Stomach (tissue), 9 donors: ENCODE data around the gene ACTN4. TPM values are rescaled to one million over a fixed set of nuclear protein-coding genes. Genes with fewer than 3 reads are reported as not detected.

Experiments
- DNase-seq, 2 donors: peaks; one replicate each; pipeline versions ENCODE4 v3.0.0 to v3.0.0-alpha.2; 2013 to 2019
- H3K27ac ChIP-seq, 5 donors: fragments of 200-600 bp in 4 of 5; sonication (generic) in 4 of 5; one replicate each; pipeline ENCODE4 v1.5.1; 2013 to 2019; ENCODE audit warnings: mild to moderate bottlenecking in 1 of 5, moderate library complexity in 1 of 5
- H3K27me3 ChIP-seq, 3 donors: fragments of 200-600 bp; sonication (generic); one replicate each; pipeline ENCODE4 v1.5.1; 2017 to 2019; ENCODE audit warnings: mixed run types in 1 of 3
- H3K36me3 ChIP-seq, 4 donors: fragments of 200-600 bp; sonication (generic); 1 replicate in 3 of 4; 2 replicates in 1 of 4; pipeline ENCODE4 v1.5.1; 2016 to 2019
- H3K4me1 ChIP-seq, 4 donors: fragments of 200-600 bp; sonication (generic); one replicate each; pipeline ENCODE4 v1.5.1; 2016 to 2019
- H3K4me3 ChIP-seq, 4 donors: fragments of 200-600 bp; sonication (generic) in 3 of 4; one replicate each; pipeline ENCODE4 v1.5.1; 2016 to 2019; ENCODE audit warnings: mild to moderate bottlenecking in 1 of 4
- H3K9me3 ChIP-seq, 4 donors: fragments of 200-600 bp; sonication (generic); one replicate each; pipeline ENCODE4 v1.5.1; 2016 to 2019
- EP300 ChIP-seq: sonication (generic); formaldehyde crosslinking; IDR thresholded peaks from one replicate; pipeline ENCODE4 v1.6.1; 2017; ENCODE audit warnings: antibody characterized with exemption
- POLR2A ChIP-seq, 4 donors: fragments of 450-650 bp; IDR thresholded peaks; one replicate each; pipeline ENCODE4 v1.6.1; 2016; ENCODE audit warnings: antibody characterized with exemption in 4 of 4, control low read depth in 2 of 4, mild to moderate bottlenecking in 1 of 4, moderate library complexity in 1 of 4
- POLR2AphosphoS5 ChIP-seq, 3 donors: sonication (generic); formaldehyde crosslinking; IDR thresholded peaks; one replicate each; pipeline ENCODE4 v1.6.1; 2016; ENCODE audit warnings: antibody characterized with exemption in 3 of 3
- WGBS, 5 donors: extraction: QIAGEN DNeasy Blood & Tissue Kit in 3 of 5; methylation state at CpG; one replicate each; pipeline versions ENCODE4 v1.1.5 to v1.1.7; 2013 to 2018; 5-methylcytosine and 5-hydroxymethylcytosine counted together
- intact Hi-C: fragments of 100-400 bp; cut with DNase I; formaldehyde crosslinking; loops from one replicate; pipeline ENCODE4 v1.15.1; 2023; ENCODE audit warnings: low total_unique reads
- polyA plus RNA-seq, 3 donors: library from polyadenylated mRNA; stranded (reverse); fragments of 200-250 nt; gene quantifications; one replicate each; pipeline ENCODE4 v1.2.3, GENCODE V29; 2013
- total RNA-seq, 5 donors: library from RNA; depleted of rRNA; stranded (reverse); fragments of >200 nt; gene quantifications; one replicate each; pipeline versions ENCODE4 v1.1.0 to v1.2.3, GENCODE V29; 2014 to 2016
- TF ChIP-seq, protein P1 (sequence below), 7 experiments: fragments of 450-650 bp in 4 of 7; fragments of 200-600 bp in 3 of 7; sonication (generic) in 3 of 7; IDR thresholded peaks; one replicate each; pipeline ENCODE4 v1.5.1; 2016 to 2019; ENCODE audit warnings: antibody characterized with exemption in 7 of 7, control low read depth in 2 of 7, mild to moderate bottlenecking in 1 of 7
- donor health status: healthy with polysubstance abuse.
- donor health status: Bipolar disorder and iron deficiency.
- donor health status: healthy.

Gene ACTN4
- total and polyA plus RNA-seq, 8 donors = 55.3 to 343 (median 261) TPM

DNA sequence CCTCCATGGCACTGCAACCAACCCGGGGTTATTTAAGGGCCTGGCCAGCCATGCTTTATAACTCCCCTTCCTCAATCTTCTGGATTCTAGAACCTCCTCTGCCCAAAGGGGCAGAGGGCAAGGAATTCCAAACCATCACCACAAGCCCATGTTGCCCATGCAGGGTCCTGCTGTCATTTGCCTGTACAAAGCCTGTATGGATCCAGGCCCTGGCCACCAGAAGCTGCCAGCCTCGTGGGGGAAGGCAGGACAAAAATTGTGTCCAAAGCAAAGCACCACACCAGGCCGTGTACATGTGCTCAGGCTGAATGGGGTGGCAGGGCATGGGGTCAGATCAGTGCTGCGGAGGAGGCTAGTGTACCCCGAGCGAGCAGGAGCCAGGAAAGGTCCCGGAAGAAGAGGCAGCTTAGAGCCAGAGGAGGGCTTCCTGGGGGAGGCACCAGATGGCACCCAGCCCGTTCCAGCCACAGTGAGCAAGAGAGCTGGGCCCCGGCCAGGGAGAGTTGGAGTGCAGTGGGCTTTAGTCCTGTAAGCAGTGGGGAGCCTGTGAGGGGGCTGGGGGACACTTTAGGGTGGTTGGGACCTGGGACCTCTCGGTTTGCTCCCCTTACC, 61.1 kb downstream of the ACTN4 start:
- Histone ChIP-seq H3K4me3 (no peak overlapping the region), H3K4me1 (peaks cover 68 to 98% (median 81%) of the 10 kb centered on the region in 4 donors), H3K27me3 (no peaks in the 10 kb centered on the region), H3K27ac (peak overlapping the region in 4 of 5 donors; percentile 72 to 88 (median 75)), H3K36me3 (peaks cover 85 to 100% (median 99%) of the 10 kb centered on the region in 4 donors), H3K9me3 (no peaks in the 10 kb centered on the region)
- no peak for TF ChIP-seq POLR2AphosphoS5 (IDR thresholded peaks at IDR 0.05)
- TF ChIP-seq EP300 = no peak
- TF ChIP-seq, protein P1, sequence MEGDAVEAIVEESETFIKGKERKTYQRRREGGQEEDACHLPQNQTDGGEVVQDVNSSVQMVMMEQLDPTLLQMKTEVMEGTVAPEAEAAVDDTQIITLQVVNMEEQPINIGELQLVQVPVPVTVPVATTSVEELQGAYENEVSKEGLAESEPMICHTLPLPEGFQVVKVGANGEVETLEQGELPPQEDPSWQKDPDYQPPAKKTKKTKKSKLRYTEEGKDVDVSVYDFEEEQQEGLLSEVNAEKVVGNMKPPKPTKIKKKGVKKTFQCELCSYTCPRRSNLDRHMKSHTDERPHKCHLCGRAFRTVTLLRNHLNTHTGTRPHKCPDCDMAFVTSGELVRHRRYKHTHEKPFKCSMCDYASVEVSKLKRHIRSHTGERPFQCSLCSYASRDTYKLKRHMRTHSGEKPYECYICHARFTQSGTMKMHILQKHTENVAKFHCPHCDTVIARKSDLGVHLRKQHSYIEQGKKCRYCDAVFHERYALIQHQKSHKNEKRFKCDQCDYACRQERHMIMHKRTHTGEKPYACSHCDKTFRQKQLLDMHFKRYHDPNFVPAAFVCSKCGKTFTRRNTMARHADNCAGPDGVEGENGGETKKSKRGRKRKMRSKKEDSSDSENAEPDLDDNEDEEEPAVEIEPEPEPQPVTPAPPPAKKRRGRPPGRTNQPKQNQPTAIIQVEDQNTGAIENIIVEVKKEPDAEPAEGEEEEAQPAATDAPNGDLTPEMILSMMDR (IDR thresholded peaks at IDR 0.05) = no peak
- no peak for TF ChIP-seq POLR2A (IDR thresholded peaks at IDR 0.05)
- intact Hi-C loops = loop anchor here (10.0 kb wide), 1 partner anchor 54 kb away; no protein-coding TSS in a partner anchor
- 68 to 86% (median 79%) methylated on average over 10 of the region's 10 CpGs for WGBS, 5 donors
- no peak for DNase-seq

DNA sequence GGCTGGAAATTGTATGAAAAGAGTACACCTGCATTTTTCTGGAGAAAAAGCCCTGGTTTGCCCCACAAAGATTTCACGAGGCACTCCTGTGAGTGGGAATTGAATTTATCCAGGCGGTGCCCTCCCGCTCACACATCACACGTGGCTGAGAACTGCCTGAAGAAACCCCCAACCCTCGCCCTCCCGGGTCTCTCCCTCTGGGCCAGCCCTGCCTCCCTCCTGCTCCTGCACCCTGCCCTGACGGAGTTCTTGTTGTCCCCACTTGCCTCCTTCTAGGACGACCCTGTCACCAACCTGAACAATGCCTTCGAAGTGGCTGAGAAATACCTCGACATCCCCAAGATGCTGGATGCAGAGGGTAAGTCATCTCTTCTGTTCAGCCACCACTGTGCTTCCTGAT, 61.7 kb downstream of the ACTN4 start:
- no peaks in the 10 kb centered on the region for H3K9me3 ChIP-seq
- TF ChIP-seq, protein P1 (IDR thresholded peaks at IDR 0.05) = no peak
- no peak for TF ChIP-seq POLR2AphosphoS5 (IDR thresholded peaks at IDR 0.05)
- no peak for TF ChIP-seq EP300
- TF ChIP-seq POLR2A (IDR thresholded peaks at IDR 0.05) = no peak
- WGBS, 5 donors = 86 to 96% (median 90%) methylated on average over 10 of the region's 10 CpGs
- peaks cover 74 to 99% (median 87%) of the 10 kb centered on the region in 4 donors for H3K4me1 ChIP-seq
- peak overlapping the region in 4 of 5 donors; percentile 72 to 88 (median 75) for H3K27ac ChIP-seq
- H3K27me3 ChIP-seq = no peaks in the 10 kb centered on the region
- no peak for DNase-seq
- intact Hi-C loops = loop anchor here (10.0 kb wide), 1 partner anchor 54 kb away; no protein-coding TSS in a partner anchor
- H3K4me3 ChIP-seq = no peak overlapping the region
- H3K36me3 ChIP-seq = peaks cover 84 to 100% (median 99%) of the 10 kb centered on the region in 4 donors

DNA sequence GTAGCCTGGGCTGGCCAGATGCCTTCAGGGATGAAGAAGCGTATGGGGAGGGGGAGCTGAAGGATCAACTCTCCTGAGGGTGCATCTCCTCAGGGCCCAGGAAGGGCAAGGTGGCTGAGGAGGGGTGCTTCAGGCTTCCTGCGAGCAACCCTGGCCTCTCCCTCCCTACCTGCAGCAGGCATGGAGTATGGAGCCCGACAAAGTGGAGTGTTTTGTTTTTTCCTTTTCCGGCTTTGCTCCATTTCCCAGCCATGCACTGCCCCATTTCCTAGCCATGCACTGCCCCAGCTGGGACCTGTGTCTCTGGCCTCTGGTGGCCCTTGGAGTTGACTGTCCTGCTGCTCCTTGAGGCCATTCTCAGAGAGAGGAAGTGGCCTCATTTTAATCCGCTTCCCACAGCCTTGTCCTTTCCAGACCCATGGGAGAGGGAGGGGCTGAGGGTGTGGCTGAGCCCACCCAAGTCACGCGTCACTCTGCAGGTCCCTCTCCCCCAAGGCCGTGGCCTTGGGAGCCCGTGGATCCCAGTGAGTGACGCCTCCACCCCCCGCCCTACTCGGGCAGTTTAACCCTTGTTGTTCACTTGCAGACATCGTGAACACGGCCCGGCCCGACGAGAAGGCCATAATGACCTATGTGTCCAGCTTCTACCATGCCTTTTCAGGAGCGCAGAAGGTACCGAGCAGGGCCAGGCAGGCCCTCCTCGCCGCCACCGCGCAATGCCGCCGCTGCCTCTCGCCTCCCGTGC, 62.4 kb downstream of the ACTN4 start:
- 77 to 86% (median 79%) methylated on average over 24 to 27 of the region's 27 CpGs for WGBS, 5 donors
- peaks cover 82 to 100% (median 92%) of the 10 kb centered on the region in 4 donors for H3K4me1 ChIP-seq
- no peaks in the 10 kb centered on the region for H3K27me3 ChIP-seq
- no peak overlapping the region for H3K4me3 ChIP-seq
- intact Hi-C loops = loop anchor here (10.0 kb wide), 1 partner anchor 55 kb away; no protein-coding TSS in a partner anchor
- H3K27ac ChIP-seq = peak overlapping the region; percentile 5 to 88 (median 74)
- no peak for DNase-seq
- TF ChIP-seq EP300 = no peak
- TF ChIP-seq, protein P1 (IDR thresholded peaks at IDR 0.05) = no peak
- TF ChIP-seq POLR2AphosphoS5 (IDR thresholded peaks at IDR 0.05) = no peak
- no peak for TF ChIP-seq POLR2A (IDR thresholded peaks at IDR 0.05)
- H3K9me3 ChIP-seq = no peaks in the 10 kb centered on the region
- H3K36me3 ChIP-seq = peaks cover 85 to 100% (median 99%) of the 10 kb centered on the region in 4 donors

DNA sequence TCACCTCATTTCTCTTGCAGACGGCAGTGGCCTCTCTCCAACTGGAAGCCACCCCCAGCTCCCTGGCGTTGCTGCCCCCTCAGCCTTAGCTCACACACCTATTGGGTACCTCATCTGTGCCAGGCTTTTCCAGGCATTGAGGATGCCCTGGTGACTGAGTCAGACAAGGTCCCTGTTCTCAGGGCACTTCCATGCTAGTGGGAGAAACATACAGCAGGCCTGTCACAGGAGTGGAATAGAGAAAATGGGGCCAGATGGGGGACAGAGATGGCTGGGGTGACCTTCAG, 62.9 kb downstream of the ACTN4 start:
- DNase-seq = no peak
- Histone ChIP-seq H3K36me3 (peaks cover 83 to 100% (median 99%) of the 10 kb centered on the region in 4 donors), H3K4me3 (no peak overlapping the region), H3K27me3 (no peaks in the 10 kb centered on the region), H3K27ac (peak overlapping the region in 4 of 5 donors; percentile 72 to 88 (median 75)), H3K9me3 (no peaks in the 10 kb centered on the region), H3K4me1 (peaks cover 87 to 100% (median 94%) of the 10 kb centered on the region in 4 donors)
- intact Hi-C loops = no loop called here
- TF ChIP-seq, protein P1 (IDR thresholded peaks at IDR 0.05) = no peak
- TF ChIP-seq POLR2AphosphoS5 (IDR thresholded peaks at IDR 0.05) (no peak), EP300 (no peak), POLR2A (IDR thresholded peaks at IDR 0.05) (no peak)
- 72 to 91% (median 81%) methylated on average over 2 of the region's 2 CpGs for WGBS, 5 donors
